Measurements from ENCODE around the gene TAB2. TPM values are rescaled to one million over a fixed set of nuclear protein-coding genes. Genes with fewer than 3 reads are reported as not detected.

The TAB2 gene
- total and polyA plus RNA-seq, 2 experiments from 2014 or later, result 19.8 to 59.2 TPM

GRCh38 chr6:149275621-149276020, 41.9 kb upstream of the TAB2 start (continued):
- TF ChIP-seq ZNF462 (CRISPR knock-in tag; IDR thresholded peaks at IDR 0.05) (no peak), EZH2 (IDR thresholded peaks at IDR 0.05; ENCODE audit: low read depth, unreplicated experiment) (no peak), NANOG (IDR thresholded peaks at IDR 0.05; ENCODE audit: borderline replicate concordance) (no peak), JUNB (IDR thresholded peaks at IDR 0.05; ENCODE audit: unreplicated experiment) (no peak), POLR2AphosphoS5 (IDR thresholded peaks at IDR 0.05; ENCODE audit: low read depth) (no peak)

GRCh38 chr6:149277621-149278020, 39.9 kb upstream of the TAB2 start:
- Histone ChIP-seq H4K20me1 (replicated peaks; ENCODE audit: insufficient read depth) (no peaks in the 10 kb centered on the region), H2AFZ (no peak overlapping the region), H3K4me1 (ENCODE audit: insufficient read depth) (no peaks in the 10 kb centered on the region), H3K27me3 (ENCODE audit: insufficient read depth) (no peaks in the 10 kb centered on the region), H3K4me3 (no peak overlapping the region), H3K4me2 (no peak overlapping the region), H3F3A (replicated peaks; ENCODE audit: low read depth) (no peaks in the 10 kb centered on the region), H3K36me3 (ENCODE audit: insufficient read depth) (no peaks in the 10 kb centered on the region), H3K9me2 (ENCODE audit: insufficient read depth) (no peaks in the 10 kb centered on the region), H3K79me2 (replicated peaks; ENCODE audit: insufficient read depth) (no peaks in the 10 kb centered on the region), H3K27ac (ENCODE audit: low read depth) (no peak overlapping the region)
- Mint-ChIP-seq H3K36me3 (ENCODE audit: low read depth) (no peaks in the 10 kb centered on the region; the same call in 1 of the 3 replicates), H3K9me3 (no peaks in the 10 kb centered on the region), H3K27me3 (ENCODE audit: insufficient read depth, low read depth, poor library complexity) (peaks cover 3% of the 10 kb centered on the region), H3K4me3 (no peak overlapping the region), H3K27ac (no peak overlapping the region), H3K4me1 (no peaks in the 10 kb centered on the region)
- no peak for ATAC-seq
- no peak for DNase-seq (ENCODE audit: low spot score)
- TF ChIP-seq NANOG (IDR thresholded peaks at IDR 0.05; ENCODE audit: borderline replicate concordance) (no peak), CREB1 (CRISPR knock-in tag; IDR thresholded peaks at IDR 0.05; ENCODE audit: low read depth) (no peak), EZH2phosphoT487 (IDR thresholded peaks at IDR 0.05; ENCODE audit: unreplicated experiment) (no peak), REST (IDR thresholded peaks at IDR 0.05; ENCODE audit: unreplicated experiment) (no peak), EZH2 (IDR thresholded peaks at IDR 0.05; ENCODE audit: low read depth, unreplicated experiment) (no peak), ZNF114 (CRISPR knock-in tag; IDR thresholded peaks at IDR 0.05) (no peak), JUNB (IDR thresholded peaks at IDR 0.05; ENCODE audit: unreplicated experiment) (no peak), POLR2AphosphoS5 (IDR thresholded peaks at IDR 0.05; ENCODE audit: low read depth) (no peak), CTCF (conservative IDR thresholded peaks at IDR 0.05; ENCODE audit: low read depth in 2 of 2) (no peak), ETS1 (IDR thresholded peaks at IDR 0.05) (no peak)
